HG03135 (cell line): Measurements from ENCODE around the gene CISD3.

ENCODE experiments used
- ATAC-seq: cut with Tn5 transposase; IDR thresholded peaks from one replicate; pipeline ENCODE4 v1.9.1; 2021; ENCODE audit warnings: mild to moderate bottlenecking, moderate library complexity; ENCODE audit not compliant: unreplicated experiment

The CISD3 gene

DNA sequence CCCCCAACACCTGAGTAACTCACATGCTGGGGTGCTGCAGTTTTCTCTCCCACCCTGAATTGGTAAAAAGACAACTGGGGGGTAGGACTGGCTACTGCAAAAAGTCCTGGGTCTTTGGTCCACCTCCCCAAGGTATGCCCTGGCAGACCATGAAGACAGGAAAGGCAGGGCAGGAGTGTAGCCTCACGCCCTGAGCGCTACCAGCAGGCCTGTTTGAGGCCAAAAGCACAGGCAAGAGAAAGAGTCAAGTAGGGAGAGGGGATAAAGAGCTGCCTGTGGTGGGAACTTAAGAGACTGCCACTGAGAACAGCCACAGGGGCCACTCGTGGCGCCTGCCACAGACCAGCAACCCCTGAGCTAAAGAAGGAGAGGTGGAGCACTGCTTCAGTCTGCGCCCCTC is 36.2 kb downstream of the CISD3 start:
- no peak for ATAC-seq

DNA sequence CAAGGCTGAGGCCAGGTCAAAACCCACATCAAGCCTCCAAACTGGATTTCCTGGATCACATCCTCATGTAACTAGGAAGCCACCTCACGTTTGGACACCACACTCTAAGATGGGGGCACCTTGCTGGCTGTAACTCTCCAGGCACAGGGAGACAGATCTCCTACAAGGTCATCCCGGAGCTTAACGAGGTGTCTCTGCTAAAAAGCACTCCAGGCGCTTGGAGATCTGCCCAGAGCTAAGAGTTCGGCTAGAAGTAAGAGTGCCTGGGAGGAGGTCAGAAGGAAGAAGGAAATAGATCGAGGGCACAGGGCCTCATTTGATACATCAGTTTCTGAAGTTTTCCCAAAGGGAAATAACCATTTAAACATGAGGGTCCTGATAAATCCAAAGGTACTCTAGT is 38.3 kb downstream of the CISD3 start:
- no peak for ATAC-seq

DNA sequence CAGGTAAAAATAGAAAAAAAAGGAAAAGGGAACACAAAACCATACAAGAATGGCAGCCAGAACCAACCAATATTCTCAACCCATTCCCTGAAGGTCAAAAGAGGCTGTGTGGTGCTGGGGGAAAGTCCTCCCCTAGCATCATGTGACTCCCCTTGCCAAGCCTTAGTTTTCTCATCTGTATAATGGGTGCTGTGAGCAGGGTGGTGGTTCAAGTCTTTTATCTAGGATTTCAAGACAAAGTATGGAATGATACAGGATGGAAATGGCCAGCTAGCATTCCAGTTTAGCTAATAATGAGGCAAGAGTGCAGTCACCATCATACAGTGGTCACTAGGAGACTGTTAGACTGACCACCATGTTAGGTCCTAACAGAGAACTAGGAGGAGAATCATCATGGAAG is 43.1 kb downstream of the CISD3 start:
- no peak for ATAC-seq

DNA sequence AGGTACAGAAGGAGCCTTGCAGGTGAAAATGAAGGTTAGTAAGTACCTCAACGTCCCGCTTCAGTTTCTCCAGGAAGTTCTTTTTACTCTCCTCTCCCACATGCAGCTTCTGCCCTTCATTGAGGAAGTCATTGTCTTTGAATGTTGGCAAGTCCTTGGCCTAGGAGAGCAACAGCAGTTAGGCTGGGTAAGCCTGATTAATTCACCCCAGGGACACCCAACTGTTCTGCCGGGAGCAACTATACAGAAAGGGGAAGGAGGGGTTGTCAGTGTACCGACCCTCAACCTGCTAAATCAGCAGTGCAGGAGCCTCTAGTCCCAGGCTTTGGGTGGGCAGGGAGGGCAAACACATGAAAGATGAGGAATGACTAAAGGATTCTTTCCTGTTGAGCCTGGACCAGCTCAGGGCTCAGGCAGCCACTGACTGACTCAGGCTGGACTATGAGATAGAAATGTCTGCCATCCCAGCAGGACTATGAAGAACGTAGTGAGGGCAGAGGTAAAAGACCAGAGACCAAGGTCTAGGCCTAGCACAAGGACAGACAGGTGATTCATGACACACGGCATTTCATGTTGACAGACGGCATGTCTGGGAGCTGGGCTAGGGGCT is 47.6 kb downstream of the CISD3 start:
- no peak for ATAC-seq

DNA sequence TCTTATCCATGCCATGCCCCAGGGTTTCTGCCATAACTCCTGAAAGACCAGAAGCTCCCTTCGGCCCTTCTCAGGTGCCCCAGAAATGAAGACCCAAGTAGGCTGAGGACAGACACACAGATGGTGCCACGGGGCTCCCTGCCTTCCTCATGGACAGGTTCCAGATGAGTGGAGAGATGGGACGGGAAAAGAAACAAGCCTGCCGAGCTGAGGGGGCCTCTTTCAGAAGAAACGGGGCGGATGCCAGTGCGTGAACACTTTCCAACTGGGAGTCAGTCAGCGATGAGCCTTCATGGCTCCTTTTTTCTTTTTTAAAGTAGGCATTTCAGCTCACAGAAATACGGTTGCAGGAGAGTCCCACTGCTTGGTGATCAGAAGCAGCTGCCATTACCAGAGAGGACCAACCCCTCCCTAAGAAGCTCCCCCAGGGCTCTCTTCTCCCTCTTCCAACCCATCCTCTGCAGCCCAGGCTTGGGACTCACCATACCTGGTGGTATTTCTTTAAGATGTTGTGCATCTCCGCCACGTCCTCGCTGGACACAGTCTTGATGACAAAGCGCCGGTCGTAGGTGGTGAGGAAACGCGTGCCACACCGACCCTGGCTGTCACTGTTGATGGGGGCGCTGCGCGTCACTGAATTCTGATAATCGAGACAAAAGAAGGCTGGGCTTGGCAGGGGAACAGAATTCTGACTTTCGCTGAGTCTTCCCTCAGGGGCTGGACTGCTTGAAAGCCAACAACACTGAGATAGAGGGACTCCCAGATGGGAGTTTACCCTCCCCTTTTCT is 50.0 kb downstream of the CISD3 start:
- no peak for ATAC-seq

DNA sequence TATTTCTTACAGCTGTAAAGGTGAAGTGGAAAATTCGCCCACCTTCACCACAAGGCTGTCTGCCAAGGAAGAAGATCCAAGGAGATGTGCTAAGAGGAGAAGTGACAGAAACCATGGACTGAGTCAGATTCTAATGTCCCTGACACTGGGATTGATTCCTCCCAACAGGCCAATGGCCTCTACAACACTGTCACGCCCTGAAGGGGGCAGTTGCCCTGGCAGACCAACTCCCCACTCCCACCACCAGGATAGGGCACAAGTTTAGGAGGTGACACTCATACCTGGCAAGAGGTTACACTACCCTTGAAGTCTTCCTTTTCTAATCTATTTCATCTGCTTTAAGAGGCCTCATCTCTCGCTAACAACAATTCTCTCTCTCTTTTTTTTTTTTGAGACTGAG is 53.1 kb downstream of the CISD3 start:
- ATAC-seq: no peak
